H1 (cell line): ENCODE data around the gene ROBO2. TPM values are rescaled to one million over a fixed set of nuclear protein-coding genes. Genes with fewer than 3 reads are reported as not detected.

Experiments used
- CHD7 ChIP-seq: fragments of 300-600 bp; sonication (generic); IDR thresholded peaks from 2 replicates; pipeline ENCODE4 v1.7.1; 2012; ENCODE audit warnings: low read length, moderate library complexity, mild to moderate bottlenecking, inconsistent platforms; ENCODE audit not compliant: insufficient replicate concordance
- E2F6 ChIP-seq: IDR thresholded peaks from 2 replicates; pipeline ENCODE4 v1.6.1; 2012; ENCODE audit warnings: inconsistent platforms
- GABPA ChIP-seq: IDR thresholded peaks from 2 replicates; pipeline ENCODE4 v1.6.1; 2011; ENCODE audit warnings: mild to moderate bottlenecking, low read length, moderate library complexity, borderline replicate concordance; ENCODE audit not compliant: insufficient read depth
- JUND ChIP-seq: IDR thresholded peaks from 2 replicates; pipeline ENCODE4 v1.6.1; 2011; ENCODE audit warnings: mild to moderate bottlenecking, improper control_type of control experiment, low read length
- NANOG ChIP-seq: IDR thresholded peaks from 2 replicates; pipeline ENCODE4 v1.6.1; 2011; ENCODE audit warnings: low read length, low read depth, mild to moderate bottlenecking, inconsistent platforms; ENCODE audit not compliant: insufficient read depth, poor library complexity, severe bottlenecking
- RBBP5 ChIP-seq: IDR thresholded peaks from 2 replicates; pipeline ENCODE4 v1.7.1; 2012; ENCODE audit warnings: low read depth, mild to moderate bottlenecking, inconsistent platforms, low read length, moderate library complexity, borderline replicate concordance
- SAP30 ChIP-seq: fragments of 300-600 bp; sonication (generic); IDR thresholded peaks from 2 replicates; pipeline ENCODE4 v1.7.1; 2012; ENCODE audit warnings: low read length, moderate library complexity, mild to moderate bottlenecking, inconsistent platforms; ENCODE audit not compliant: insufficient read depth, insufficient replicate concordance
- SIRT6 ChIP-seq: IDR thresholded peaks from one replicate; pipeline ENCODE4 v1.7.1; 2012; ENCODE audit warnings: low read length, inconsistent platforms
- TAF7 ChIP-seq: optimal IDR thresholded peaks from 2 replicates; pipeline ENCODE3; 2011; ENCODE audit warnings: low read depth, mild to moderate bottlenecking, inconsistent platforms, low read length, moderate library complexity, borderline replicate concordance
- YY1 ChIP-seq: IDR thresholded peaks from 2 replicates; pipeline ENCODE4 v1.6.1; 2011; ENCODE audit warnings: low read depth, mild to moderate bottlenecking, low read length
- polyA plus RNA-seq, 7 experiments: library from polyadenylated mRNA; depleted of rRNA in 3 of 7; stranded (reverse) in 5 of 7; unstranded in 2 of 7; fragments of >200 nt in 5 of 7; fragments of 200-250 nt in 2 of 7; gene quantifications; 1 replicate in 5 of 7; 2 replicates in 1 of 7; 4 replicates in 1 of 7; pipeline versions ENCODE4 v1.2.1 to v1.2.3, GENCODE V29; 2011 to 2013; ENCODE audit warnings: missing spikeins in 2 of 7, mixed read lengths in 2 of 7
- total RNA-seq: library from RNA; stranded (reverse); fragmentation: NEBNext Ultra II Directional; extraction: Animal tissue kit (Norgen Biotek cat#: 25700); gene quantifications from 2 replicates; pipeline ENCODE4 v1.2.1, GENCODE V29; 2021

ROBO2 gene
- total and polyA plus RNA-seq, 2 of the 8 experiments (the other 6 are each of a cell fraction or from before 2014, with no cell fraction given), result 1.5 to 2.9 TPM

- TF ChIP-seq CHD7, result no peak
- no peak for TF ChIP-seq RBBP5
- no peak for TF ChIP-seq JUND
- no peak for TF ChIP-seq SAP30
- no peak for TF ChIP-seq SIRT6
- TF ChIP-seq GABPA, result no peak
- TF ChIP-seq YY1, result no peak
- TF ChIP-seq E2F6, result no peak
- TF ChIP-seq NANOG, result no peak
- TF ChIP-seq TAF7, result no peak
- TF ChIP-seq, all 59 proteins: peak for 0
Observed at GRCh38 chr3:77672016-77672415, 632.1 kb downstream of the ROBO2 start (continued).
